Choroid plexus epithelial cell (primary cell): ENCODE measurements around the gene FGGY.
"Not testable (repeated sequence)": the region's sequence is repeated elsewhere in the genome, so short reads cannot be mapped to it uniquely, and the experiment has no call there.

ENCODE experiments used
- DNase-seq: peaks from one replicate; pipeline ENCODE4 v3.0.0-alpha.2; 2010; ENCODE audit warnings: low read depth
- H3K4me3 ChIP-seq: 2 replicates; pipeline ENCODE4 v1.5.1; 2011; ENCODE audit warnings: low read depth, mild to moderate bottlenecking, control low read depth, low read length, moderate library complexity
- TF ChIP-seq, protein P1 (sequence below): conservative IDR thresholded peaks from 2 replicates; pipeline ENCODE4 v1.5.1; 2011; ENCODE audit warnings: low read depth, mild to moderate bottlenecking, control low read depth, inconsistent platforms, low read length, moderate library complexity

FGGY gene

DNA sequence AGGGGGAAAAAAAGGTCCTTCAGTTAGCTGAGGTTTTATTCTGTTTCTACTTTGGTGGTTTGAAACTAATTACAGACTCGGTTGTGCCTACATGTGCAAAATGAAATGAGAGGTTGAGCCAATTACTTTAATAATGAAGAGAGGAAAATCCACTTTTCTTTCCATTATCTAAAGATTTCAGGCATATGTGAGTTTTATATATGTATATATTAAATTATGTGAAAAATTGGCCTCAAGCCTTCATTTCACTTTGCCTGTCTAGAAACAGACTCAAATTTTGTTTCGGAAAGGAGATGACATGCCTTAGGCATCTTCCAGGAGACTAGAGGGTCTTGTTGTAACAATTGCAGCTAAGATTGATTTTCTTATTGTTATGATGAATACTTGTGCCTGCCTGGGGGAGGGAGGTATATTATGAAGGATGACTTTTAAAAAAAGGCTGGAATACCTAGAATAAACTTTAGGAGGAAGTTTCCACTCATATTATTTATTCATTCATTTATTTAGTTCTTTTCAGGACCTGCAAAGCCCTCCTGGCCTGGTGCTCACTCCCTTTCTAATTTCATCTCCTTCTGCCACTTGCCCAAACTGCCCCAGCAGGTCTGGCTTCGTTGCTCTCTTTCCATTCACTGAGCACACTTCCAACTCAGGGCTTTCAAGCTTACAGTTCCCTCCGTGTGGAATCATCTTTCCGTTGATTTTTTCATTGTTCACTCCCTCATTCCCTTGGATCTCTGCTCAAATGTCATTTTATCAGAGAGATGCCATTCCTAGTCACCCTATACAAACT lies 423.6 kb downstream of the FGGY start:
- H3K4me3 ChIP-seq = no peak overlapping the region
- DNase-seq = no peak
- TF ChIP-seq, protein P1, sequence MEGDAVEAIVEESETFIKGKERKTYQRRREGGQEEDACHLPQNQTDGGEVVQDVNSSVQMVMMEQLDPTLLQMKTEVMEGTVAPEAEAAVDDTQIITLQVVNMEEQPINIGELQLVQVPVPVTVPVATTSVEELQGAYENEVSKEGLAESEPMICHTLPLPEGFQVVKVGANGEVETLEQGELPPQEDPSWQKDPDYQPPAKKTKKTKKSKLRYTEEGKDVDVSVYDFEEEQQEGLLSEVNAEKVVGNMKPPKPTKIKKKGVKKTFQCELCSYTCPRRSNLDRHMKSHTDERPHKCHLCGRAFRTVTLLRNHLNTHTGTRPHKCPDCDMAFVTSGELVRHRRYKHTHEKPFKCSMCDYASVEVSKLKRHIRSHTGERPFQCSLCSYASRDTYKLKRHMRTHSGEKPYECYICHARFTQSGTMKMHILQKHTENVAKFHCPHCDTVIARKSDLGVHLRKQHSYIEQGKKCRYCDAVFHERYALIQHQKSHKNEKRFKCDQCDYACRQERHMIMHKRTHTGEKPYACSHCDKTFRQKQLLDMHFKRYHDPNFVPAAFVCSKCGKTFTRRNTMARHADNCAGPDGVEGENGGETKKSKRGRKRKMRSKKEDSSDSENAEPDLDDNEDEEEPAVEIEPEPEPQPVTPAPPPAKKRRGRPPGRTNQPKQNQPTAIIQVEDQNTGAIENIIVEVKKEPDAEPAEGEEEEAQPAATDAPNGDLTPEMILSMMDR = no peak

DNA sequence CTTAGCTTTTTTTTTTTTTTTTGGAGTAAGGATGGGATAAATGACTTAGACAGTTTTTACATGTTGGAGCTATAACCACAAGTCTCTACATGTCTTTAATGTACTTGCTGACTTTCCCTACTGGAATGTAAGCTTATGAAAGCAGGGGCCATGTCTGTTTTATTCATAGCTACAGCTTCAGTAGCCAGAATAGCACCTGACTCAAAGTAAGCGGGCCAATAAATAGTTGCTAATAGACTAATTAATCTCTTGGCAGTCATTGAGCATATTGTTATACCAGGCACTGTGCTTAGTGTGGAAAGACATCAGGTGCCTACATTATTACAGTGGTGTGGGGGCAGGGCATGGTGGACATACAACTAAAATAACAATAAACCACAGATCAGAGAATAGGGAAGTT lies 433.4 kb downstream of the FGGY start:
- no peak overlapping the region for H3K4me3 ChIP-seq
- TF ChIP-seq, protein P1 = no peak
- peak; percentile 85 for DNase-seq

DNA sequence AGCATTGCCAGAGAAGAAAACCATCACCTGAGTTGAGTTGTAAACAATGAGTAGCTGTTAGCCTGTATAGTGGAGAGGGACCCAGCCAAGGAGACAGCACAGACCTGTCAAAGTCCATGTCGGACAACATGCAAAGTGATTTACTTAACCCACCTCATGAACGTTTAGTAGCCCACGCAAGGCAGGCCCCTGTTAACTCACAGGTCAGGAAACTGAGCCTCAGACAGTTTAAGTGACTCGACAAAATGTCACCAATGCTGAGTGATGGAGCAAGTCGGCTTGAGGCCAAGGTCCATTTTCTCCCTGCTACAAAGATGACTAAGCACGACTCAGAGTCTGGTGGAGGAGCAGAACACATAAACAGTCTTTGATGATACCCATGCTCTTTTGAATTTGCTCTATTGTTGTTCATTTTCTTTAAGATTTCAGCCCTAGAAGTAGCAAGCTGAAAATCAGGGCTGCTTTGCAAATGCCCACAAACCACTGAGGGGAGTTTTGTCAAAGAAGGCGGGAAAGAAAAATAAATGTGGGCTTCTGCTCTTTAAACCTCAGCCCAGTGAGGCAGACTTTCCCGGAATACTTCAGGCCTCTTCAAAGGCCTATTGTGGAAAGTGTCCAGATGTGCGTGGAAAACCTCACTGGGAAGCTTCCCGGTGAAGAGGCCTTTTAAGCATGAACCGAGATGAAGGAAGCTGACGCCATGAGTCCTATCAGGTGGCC lies 434.0 kb downstream of the FGGY start:
- H3K4me3 ChIP-seq = no peak overlapping the region
- peak; percentile 94 for DNase-seq
- TF ChIP-seq, protein P1 = no peak

DNA sequence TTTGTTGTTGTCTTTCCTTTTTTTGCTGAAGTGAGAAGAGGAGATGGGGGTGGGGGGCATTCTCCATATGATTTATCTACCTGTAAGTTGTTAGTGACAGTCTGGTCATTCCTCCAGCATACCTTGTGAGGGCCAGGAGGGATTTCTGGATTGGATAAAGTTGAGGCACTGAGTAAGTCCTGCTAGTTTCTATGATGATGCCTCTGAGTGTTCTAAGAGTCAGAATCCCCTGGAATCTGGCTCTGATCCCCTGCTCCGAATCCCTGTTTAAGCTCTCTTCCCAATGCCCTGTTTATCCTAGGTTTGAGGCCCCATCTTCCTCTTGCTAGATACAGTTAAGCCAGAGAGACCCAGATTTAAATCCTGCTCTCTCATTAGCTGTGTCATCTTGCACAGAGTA lies 434.7 kb downstream of the FGGY start:
- no peak overlapping the region for H3K4me3 ChIP-seq
- DNase-seq = no peak
- TF ChIP-seq, protein P1 = no peak

DNA sequence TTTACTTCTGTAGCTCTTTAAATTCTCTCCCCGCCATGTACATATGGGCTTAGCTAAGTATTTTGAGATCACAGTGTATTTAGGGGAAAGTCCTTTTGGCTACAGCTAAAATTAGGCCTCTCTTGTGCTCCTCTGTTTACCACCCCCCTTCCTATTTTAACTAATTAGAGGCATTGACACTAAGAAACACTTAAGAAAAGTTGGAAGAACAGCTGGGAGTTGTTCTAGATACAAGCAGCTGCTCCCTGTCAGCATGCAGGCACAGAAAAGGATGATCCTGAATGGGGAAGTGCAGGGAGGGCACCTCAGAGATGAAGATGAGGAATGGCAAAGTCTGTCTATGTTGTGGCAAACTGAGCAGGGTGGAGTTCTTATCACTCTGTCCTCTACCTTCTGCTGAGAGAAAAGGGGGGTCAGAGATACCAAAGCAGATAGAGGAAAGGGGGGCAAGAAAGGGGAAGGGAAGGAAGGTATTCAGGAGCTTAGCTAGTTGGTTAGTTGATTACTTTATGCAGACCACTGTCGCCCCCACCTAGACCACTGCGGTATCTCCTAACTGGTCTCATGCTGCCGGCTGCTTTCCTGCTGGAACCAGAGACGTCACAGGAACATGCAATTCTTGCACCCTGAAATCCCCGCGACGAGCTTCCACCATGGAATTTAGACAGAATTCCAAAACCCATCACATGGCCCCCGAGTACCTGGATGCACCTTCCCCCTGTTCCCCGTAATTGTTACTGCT lies 435.5 kb downstream of the FGGY start:
- H3K4me3 ChIP-seq = no peak overlapping the region
- no peak for DNase-seq
- TF ChIP-seq, protein P1 = no peak

DNA sequence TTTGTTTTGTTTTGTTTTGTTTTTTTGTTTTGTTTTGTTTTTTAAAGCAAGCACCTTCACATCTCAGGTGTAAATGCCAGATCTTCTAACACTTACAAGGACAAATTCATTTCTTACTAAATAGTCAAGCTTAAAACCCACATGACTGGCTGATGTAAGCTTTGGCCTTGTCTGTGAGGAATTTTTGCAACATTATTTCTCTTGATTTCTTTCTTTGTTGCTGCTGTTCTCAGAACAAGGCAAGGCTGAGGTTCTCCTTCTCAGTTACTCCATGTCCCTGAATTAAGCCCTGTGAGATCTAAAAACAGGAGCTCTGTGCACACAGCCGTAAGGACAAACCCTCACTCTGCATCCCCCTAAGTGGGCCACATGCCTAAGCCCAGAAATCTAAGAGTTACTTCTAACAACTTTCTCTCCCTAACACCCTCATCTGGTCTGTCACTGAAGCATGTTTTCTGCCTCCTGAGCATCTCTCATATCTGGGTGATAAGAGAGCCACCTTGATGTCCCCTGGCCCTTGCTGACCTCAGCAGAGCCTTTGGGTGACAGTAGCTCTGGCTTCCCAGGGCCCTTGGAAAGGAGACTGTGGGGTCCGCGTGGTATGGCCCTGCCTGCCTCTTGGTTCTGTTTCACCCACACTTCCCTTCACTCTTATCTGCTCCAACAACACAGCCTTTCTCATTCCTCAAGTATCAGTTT lies 436.7 kb downstream of the FGGY start:
- TF ChIP-seq, protein P1 = no peak
- DNase-seq = peak; percentile 67
- H3K4me3 ChIP-seq = no peak overlapping the region

DNA sequence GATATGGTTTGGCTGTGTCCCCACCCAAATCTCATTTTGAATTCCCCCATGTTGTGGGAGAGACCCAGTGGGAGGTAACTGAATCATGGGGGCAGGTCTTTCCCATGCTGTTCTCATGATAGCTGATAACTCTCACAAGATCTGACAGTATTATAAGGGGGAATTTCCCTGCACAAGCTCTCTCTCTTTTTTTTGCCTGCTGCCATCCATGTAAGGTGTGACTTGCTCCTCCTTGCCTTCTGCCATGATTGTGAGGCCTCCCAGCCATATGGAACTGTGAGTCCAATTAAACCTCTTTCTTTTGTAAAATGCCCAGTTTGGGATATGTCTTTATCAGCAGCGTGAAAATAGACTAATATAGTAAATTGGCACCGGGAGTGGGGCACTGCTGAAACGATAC lies 439.0 kb downstream of the FGGY start:
- not testable (repeated sequence) for H3K4me3 ChIP-seq, DNase-seq
